GM12872 (cell line): ENCODE results near the gene SLC1A4.

Source experiments
- TF ChIP-seq, protein P1 (sequence below): IDR thresholded peaks from 3 replicates; pipeline ENCODE4 v1.5.1; 2011; ENCODE audit warnings: low read depth, mild to moderate bottlenecking, low read length, moderate library complexity; ENCODE audit not compliant: insufficient read depth

The SLC1A4 gene

DNA sequence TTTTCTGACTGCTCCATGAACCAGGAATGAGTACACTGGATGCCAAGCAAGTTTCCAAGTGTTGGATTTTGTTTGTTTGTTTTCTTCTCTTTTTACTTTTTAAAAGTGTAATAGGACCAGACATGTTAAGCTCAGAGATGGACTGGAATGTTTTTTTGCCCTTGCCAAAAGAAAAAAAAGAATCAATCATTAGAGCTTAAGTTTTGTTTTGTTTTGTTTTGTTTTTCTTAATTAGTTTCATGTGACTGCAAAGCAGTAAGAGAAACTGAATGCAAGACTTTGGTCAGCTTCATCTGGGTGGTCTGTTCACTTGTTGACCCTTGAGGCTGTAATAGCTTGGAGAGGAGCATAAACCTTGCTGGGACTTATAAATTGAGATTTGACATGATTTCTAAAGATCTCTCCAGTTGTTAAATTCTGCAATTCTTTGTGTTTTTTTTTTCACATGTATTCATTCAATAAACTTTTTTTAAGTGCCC lies 42.4 kb upstream of the SLC1A4 start:
- TF ChIP-seq, protein P1, sequence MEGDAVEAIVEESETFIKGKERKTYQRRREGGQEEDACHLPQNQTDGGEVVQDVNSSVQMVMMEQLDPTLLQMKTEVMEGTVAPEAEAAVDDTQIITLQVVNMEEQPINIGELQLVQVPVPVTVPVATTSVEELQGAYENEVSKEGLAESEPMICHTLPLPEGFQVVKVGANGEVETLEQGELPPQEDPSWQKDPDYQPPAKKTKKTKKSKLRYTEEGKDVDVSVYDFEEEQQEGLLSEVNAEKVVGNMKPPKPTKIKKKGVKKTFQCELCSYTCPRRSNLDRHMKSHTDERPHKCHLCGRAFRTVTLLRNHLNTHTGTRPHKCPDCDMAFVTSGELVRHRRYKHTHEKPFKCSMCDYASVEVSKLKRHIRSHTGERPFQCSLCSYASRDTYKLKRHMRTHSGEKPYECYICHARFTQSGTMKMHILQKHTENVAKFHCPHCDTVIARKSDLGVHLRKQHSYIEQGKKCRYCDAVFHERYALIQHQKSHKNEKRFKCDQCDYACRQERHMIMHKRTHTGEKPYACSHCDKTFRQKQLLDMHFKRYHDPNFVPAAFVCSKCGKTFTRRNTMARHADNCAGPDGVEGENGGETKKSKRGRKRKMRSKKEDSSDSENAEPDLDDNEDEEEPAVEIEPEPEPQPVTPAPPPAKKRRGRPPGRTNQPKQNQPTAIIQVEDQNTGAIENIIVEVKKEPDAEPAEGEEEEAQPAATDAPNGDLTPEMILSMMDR = no peak

DNA sequence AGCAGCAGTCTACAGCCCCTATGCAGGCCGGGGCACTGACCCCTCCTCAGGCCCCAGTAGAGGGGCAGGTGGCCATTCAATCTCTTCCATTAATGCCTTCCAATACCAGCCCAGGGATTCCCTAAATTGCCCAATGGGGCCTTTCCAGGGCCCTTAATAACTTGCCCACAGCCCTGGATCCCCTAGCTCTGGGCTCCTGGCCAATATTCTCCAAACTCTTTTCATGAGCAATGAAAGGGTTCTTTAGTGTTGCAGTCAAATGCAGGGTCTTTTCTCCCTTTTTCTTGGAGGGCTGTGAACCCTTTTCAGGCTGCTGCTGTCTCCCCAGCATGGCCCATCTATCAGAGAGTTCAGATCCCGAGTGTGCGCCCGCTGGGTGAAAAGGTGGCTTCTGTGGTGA lies 41.3 kb upstream of the SLC1A4 start:
- TF ChIP-seq, protein P1 = no peak

DNA sequence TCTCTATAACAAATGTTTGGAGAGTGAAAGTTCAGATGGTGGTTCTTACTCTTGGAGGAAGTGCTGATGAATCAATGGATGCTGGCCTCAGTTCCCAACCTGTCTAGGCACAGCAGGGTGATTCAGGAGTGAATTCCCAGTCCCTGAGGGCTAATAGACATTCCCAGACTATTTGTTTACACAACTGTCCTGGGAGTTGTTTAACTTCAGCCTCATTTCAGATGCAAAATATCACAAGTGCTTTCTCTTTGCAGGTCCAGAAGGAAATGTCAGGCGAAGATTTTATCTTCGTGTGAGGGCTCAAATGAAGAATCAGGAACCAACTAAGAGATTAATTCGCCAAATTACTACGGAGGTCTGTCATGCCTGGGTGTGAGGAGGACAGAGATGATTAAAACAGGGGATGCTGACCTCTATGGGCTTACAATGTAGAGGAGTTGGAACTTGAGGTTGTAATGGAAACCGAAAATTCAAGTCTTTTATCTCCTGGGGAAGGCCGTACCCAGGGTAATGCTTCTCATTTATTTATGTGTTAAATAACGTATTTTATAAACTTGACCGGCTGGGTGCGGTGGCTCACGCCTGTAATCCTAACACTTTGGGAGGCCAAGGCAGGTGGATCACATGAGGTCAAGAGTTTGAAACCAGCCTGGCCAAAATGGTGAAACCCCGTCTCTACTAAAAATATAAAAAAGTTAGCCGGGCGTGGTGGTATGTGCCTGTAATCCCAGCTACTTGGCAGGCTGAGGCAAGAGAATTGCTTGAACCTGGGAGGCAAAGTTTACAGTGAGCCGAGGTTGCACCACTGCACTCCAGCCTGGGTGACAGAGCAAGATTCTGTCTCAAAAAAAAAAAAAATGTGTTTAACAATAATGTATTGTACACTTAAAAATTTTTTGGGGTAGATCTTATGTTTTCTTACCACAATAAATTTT lies 38.7 kb upstream of the SLC1A4 start:
- TF ChIP-seq, protein P1 = no peak

DNA sequence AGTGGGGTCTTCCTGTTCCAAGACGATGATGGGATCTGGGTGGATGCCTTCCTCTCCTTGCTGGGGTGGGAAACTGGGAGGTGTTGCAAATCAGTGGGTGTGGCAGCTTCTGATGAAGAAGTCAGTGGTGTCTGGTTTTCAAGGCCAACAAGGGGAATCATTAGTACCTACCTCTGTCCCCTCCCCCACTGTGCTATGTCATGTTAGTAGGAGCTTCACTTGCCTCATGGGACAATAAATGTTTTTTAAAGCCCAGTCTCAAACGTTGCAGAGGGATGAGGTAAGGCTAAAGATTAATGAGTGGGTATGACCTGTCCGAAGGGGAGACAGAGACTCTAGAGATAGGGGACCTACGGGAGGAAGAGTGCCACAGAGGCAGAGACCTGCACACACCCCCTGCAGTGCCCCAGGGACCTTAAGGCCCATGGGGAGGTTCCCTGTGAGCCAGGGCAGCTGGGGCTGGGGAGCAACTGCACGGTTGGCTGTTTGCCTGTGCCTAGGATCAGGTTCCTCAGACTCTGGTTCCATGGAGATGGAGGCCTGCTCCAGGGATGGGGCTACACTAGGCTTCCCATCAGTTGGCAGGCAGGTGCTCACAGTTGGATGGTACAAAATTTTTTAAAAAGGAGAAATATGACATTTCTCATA lies 37.8 kb upstream of the SLC1A4 start:
- TF ChIP-seq, protein P1 = no peak

DNA sequence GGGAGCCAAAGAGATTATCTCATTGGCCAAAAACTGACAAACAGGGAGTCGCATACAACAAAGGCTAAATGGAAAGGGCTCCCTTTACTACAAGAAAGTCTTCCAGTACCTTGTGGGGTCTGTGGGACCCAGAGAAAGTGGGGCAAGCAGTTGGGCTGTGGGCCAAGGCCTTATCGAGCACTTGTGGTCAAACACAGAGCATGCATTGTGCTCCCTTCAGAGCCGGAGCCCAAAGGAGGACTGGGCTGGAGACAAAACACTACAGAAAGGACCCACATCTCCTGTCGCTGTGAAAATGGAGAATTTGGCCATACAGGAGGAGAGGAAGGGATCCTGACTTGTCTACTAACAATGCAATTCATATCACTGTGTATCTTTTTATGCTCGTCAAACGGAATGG lies 37.1 kb upstream of the SLC1A4 start:
- TF ChIP-seq, protein P1 = no peak

DNA sequence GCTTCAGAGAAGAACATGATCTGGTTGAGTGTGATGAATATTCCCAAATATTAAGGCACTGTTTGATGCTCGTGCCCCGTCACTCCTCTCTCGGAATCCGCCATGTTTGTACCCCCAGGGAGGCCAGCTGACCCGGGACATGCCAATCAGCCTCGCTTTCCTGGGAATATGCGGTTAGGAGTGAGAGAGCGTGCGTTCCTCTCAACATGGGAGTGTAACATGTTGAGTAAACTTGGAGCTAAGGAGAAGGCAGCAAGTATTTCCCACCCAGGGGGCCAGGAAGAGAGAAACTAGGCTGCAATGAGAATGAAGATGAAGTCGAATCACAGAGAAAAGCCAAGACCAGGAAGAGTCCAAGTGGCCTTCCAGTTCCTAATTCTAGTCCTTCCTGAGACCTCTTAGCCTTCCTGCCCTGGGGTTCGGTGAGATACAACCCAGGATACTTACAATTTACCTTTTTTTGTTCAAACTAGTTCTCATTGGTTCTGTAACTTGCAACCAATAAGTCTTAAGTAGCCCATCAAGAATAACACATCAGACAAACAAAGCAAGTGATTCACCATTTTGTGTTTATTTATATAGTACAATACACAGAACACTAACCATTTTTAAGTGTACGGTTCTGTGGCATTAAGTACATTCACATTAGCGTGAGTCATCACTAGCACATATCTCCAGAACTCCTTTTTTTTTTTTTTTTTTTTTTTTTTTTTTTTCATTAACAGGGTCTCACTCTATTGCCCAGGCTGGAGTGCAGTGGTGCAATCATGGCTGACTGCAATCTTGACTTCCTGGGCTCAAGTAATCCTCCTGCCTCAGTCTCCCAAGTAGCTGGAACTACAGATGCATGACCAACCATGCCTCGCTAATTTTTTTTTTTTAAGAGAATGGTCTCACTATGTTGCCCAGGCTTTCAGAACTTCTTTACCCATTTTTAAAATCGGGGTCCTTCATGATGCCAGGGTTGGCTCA lies 36.4 kb upstream of the SLC1A4 start:
- TF ChIP-seq, protein P1 = no peak

DNA sequence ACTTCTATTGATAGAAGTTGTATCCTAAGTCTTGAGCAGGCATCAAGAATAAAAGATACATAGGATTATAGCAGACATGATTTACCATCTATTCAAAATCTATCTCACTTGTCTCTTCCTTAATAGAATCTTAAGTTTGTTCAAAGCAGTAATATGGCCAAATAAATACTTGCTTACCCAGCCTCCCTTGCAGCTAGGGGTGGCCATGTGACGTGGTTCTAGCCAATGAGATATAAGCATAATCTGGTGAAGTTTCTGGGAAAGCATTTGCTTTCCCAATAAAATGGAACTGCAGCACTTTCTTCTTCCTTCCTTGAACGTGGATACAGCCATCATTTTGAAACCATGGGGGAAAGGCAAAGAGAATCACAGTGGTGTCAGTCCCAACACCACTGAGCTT lies 33.7 kb upstream of the SLC1A4 start:
- TF ChIP-seq, protein P1 = no peak
